Amniotic epithelial cell (primary cell): Measurements from ENCODE around the gene ACP2.
"Not testable (repeated sequence)": the region's sequence is repeated elsewhere in the genome, so short reads cannot be mapped to it uniquely, and the experiment has no call there.

Experiments used
- DNase-seq: peaks from one replicate; pipeline ENCODE4 v3.0.0-alpha.2; 2010; ENCODE audit warnings: low read depth

The ACP2 gene

GRCh38 chr11:47204637-47204989 lies 44.0 kb downstream of the ACP2 start:
- peak; percentile 49 for DNase-seq

GRCh38 chr11:47202576-47202975 lies 46.0 kb downstream of the ACP2 start:
- DNase-seq, result no peak

- DNase-seq, result no peak
Measured at GRCh38 chr11:47201015-47201414, 47.6 kb downstream of the ACP2 start.

DNA sequence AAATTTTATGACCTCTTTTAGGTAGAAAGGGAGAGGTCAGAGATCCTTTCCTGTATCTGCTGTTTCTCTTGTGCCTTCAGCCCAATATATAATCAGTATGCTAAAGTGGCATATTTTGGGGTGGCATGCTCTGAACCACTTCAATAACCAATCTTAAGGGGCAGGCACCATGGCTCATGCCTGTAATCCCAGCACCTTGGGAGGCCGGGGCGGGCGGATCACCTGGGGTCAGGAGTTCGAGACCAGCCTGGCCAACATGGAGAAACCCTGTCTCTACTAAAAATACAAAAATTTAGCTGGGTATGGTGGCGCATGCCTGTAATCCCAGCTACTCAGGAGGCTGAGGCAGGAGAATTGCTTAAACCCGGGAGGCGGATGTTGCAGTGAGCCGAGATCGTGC lies 50.5 kb downstream of the ACP2 start:
- not testable (repeated sequence) for DNase-seq

GRCh38 chr11:47192111-47192510 lies 56.5 kb downstream of the ACP2 start:
- no peak for DNase-seq

DNA sequence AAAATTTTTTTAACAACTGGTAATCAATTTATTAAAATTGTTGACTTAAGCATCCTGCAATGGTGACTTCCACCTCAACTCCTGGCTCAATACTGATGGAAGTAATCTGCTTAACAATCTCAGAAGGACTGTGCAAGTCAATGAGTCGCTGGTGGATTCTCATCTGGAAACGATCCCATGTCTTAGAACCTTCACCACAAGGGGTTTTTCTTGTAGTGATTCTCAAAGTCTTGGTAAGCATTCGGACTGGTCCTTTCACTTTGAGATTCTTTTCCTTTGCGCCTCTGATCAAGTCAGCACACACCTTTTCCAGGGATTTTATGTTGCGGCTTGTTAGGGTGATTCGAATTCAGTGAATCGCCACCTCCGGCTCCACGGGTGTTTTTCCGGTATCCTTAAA lies 57.5 kb downstream of the ACP2 start:
- DNase-seq, result not testable (repeated sequence)
